Peyer's patch (tissue), 4 donors: ENCODE measurements around the gene GDPD5.

Experiments used
- POLR2A ChIP-seq, 2 donors: fragments of 450-650 bp; IDR thresholded peaks; one replicate each; pipeline ENCODE4 v1.5.1; 2017; ENCODE audit warnings: antibody characterized with exemption in 2 of 2, mild to moderate bottlenecking in 2 of 2, moderate library complexity in 2 of 2
- TF ChIP-seq, protein P1 (sequence below), 6 experiments: fragments of 450-650 bp in 4 of 6; fragments of 200-600 bp in 2 of 6; sonication (generic) in 1 of 6; IDR thresholded peaks; one replicate each; pipeline ENCODE4 v1.5.1; 2017 to 2019; ENCODE audit warnings: antibody characterized with exemption in 6 of 6, mild to moderate bottlenecking in 3 of 6, moderate library complexity in 1 of 6

DNA sequence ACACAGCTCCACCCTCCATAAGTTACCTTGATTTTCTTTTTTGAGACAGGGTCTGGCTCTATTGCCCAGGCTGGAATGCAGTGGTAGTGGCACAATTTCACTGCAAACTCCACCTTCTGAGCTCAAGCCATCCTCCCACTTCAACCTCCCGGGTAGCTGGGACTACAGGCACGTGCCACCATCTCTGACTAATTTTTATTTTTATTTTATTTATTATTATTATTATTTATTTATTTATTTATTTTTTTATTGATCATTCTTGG, 116.9 kb downstream of the GDPD5 start:
- TF ChIP-seq POLR2A (IDR thresholded peaks at IDR 0.05) = no peak
- TF ChIP-seq, protein P1, sequence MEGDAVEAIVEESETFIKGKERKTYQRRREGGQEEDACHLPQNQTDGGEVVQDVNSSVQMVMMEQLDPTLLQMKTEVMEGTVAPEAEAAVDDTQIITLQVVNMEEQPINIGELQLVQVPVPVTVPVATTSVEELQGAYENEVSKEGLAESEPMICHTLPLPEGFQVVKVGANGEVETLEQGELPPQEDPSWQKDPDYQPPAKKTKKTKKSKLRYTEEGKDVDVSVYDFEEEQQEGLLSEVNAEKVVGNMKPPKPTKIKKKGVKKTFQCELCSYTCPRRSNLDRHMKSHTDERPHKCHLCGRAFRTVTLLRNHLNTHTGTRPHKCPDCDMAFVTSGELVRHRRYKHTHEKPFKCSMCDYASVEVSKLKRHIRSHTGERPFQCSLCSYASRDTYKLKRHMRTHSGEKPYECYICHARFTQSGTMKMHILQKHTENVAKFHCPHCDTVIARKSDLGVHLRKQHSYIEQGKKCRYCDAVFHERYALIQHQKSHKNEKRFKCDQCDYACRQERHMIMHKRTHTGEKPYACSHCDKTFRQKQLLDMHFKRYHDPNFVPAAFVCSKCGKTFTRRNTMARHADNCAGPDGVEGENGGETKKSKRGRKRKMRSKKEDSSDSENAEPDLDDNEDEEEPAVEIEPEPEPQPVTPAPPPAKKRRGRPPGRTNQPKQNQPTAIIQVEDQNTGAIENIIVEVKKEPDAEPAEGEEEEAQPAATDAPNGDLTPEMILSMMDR (IDR thresholded peaks at IDR 0.05) = no peak
